DND-41 (cell line): ENCODE data around the gene SRGAP3.

Experiments
- ATAC-seq: fragments of 200-7000 bp; cut with Tn5 transposase; 3 replicates; pipeline ENCODE4 v1.9.1; 2021; ENCODE audit warnings: low read depth; ENCODE audit not compliant: insufficient read depth
- DNase-seq: peaks from one replicate; pipeline ENCODE4 v3.0.0-alpha.2; 2020
- H2AFZ ChIP-seq: 2 replicates; pipeline ENCODE4 v1.6.0; 2012; ENCODE audit warnings: low read depth, low read length
- H3K27ac ChIP-seq: 2 replicates; pipeline ENCODE4 v1.5.1; 2012; ENCODE audit warnings: low read length, inconsistent platforms
- H3K27me3 ChIP-seq: fragments of 200-600 bp; sonication (generic); 2 replicates; pipeline ENCODE4 v1.6.0; 2012; ENCODE audit warnings: low read length, mild to moderate bottlenecking, inconsistent platforms; ENCODE audit not compliant: insufficient read depth, poor library complexity
- H3K36me3 ChIP-seq: 2 replicates; pipeline ENCODE4 v1.5.1; 2012; ENCODE audit warnings: low read length, inconsistent platforms; ENCODE audit not compliant: insufficient read depth
- H3K4me1 ChIP-seq: 2 replicates; pipeline ENCODE4 v1.5.1; 2012; ENCODE audit warnings: mild to moderate bottlenecking, low read length; ENCODE audit not compliant: insufficient read depth
- H3K4me2 ChIP-seq: 2 replicates; pipeline ENCODE4 v1.6.0; 2012; ENCODE audit warnings: mild to moderate bottlenecking, moderate library complexity, low read length, inconsistent platforms; ENCODE audit not compliant: insufficient read depth
- H3K4me3 ChIP-seq, 2 experiments: fragments of 200-600 bp in 1 of 2; shearing (Covaris generic) in 1 of 2; 2 replicates each; pipeline ENCODE4 v1.5.1; 2012 to 2016; ENCODE audit warnings: inconsistent platforms in 2 of 2, low read length in 2 of 2, mild to moderate bottlenecking in 2 of 2, low read depth in 1 of 2, moderate library complexity in 1 of 2
- H3K79me2 ChIP-seq: 2 replicates; pipeline ENCODE4 v1.6.0; 2012; ENCODE audit warnings: low read length, inconsistent platforms; ENCODE audit not compliant: insufficient read depth
- H3K9ac ChIP-seq: 2 replicates; pipeline ENCODE4 v1.6.0; 2012; ENCODE audit warnings: low read depth, mild to moderate bottlenecking, inconsistent platforms, low read length, moderate library complexity
- H3K9me3 ChIP-seq: 2 replicates; pipeline ENCODE4 v1.5.1; 2012; ENCODE audit warnings: low read length, moderate library complexity, mild to moderate bottlenecking, inconsistent platforms; ENCODE audit not compliant: insufficient read depth, severe bottlenecking
- H4K20me1 ChIP-seq: 2 replicates; pipeline ENCODE4 v1.6.0; 2012; ENCODE audit warnings: low read length; ENCODE audit not compliant: insufficient read depth
- EZH2 ChIP-seq: IDR thresholded peaks from 3 replicates; pipeline ENCODE4 v1.6.1; 2012; ENCODE audit warnings: borderline replicate concordance, low read depth, mild to moderate bottlenecking, moderate library complexity, low read length, inconsistent platforms; ENCODE audit not compliant: severe bottlenecking
- TF ChIP-seq, protein P1 (sequence below): IDR thresholded peaks from 2 replicates; pipeline ENCODE4 v1.5.1; 2012; ENCODE audit warnings: borderline replicate concordance, low read length, moderate library complexity, mild to moderate bottlenecking; ENCODE audit not compliant: poor library complexity, severe bottlenecking; ENCODE audit errors: extremely low read depth

SRGAP3 gene

DNA sequence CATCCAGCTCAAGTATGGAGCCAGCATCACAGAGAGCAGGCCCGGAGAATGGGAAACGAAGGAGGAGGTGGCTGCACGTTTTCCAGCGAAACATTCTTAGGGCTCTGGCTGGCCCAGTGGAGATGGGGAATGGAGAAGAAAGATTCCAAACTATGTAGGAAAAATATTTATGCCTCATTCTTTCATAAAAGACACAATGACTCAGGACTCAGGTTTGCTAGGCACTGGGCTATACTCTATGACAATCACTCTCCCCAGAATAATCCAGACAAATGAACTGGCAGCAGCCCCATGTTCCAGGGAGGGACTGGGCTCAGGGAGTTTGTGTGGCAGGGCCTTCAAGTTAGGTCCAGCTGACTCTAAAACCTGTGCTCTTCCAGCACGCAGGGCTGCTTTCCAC, 175.4 kb downstream of the SRGAP3 start:
- Histone ChIP-seq H2AFZ (no peak overlapping the region), H3K4me2 (no peak overlapping the region), H3K27me3 (no peaks in the 10 kb centered on the region), H3K4me3 (no peak overlapping the region), H4K20me1 (no peaks in the 10 kb centered on the region), H3K9ac (no peak overlapping the region), H3K9me3 (no peaks in the 10 kb centered on the region), H3K4me1 (no peaks in the 10 kb centered on the region), H3K36me3 (no peaks in the 10 kb centered on the region), H3K79me2 (no peaks in the 10 kb centered on the region), H3K27ac (no peak overlapping the region)
- no peak for ATAC-seq
- no peak for TF ChIP-seq EZH2
- TF ChIP-seq, protein P1, sequence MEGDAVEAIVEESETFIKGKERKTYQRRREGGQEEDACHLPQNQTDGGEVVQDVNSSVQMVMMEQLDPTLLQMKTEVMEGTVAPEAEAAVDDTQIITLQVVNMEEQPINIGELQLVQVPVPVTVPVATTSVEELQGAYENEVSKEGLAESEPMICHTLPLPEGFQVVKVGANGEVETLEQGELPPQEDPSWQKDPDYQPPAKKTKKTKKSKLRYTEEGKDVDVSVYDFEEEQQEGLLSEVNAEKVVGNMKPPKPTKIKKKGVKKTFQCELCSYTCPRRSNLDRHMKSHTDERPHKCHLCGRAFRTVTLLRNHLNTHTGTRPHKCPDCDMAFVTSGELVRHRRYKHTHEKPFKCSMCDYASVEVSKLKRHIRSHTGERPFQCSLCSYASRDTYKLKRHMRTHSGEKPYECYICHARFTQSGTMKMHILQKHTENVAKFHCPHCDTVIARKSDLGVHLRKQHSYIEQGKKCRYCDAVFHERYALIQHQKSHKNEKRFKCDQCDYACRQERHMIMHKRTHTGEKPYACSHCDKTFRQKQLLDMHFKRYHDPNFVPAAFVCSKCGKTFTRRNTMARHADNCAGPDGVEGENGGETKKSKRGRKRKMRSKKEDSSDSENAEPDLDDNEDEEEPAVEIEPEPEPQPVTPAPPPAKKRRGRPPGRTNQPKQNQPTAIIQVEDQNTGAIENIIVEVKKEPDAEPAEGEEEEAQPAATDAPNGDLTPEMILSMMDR, result no peak
- DNase-seq, result no peak

DNA sequence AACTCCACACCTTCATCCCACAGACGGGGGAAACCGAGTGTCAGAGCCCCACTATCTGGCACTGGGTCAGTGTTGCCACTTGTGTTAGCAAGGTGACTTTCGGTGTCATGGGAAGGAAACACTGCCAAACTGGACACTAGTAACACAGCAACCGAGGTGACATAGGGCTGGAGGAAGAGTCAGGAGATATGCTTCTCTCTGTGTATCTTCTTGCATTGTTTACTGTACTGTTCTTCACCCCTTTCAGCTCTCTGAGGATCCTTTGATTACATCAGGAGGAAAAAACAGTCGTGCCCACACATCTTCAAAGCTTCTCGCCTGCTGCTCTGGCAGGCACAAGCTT, 176.8 kb downstream of the SRGAP3 start:
- Histone ChIP-seq H2AFZ (no peak overlapping the region), H4K20me1 (no peaks in the 10 kb centered on the region), H3K9me3 (no peaks in the 10 kb centered on the region), H3K27me3 (no peaks in the 10 kb centered on the region), H3K4me2 (no peak overlapping the region), H3K4me1 (no peaks in the 10 kb centered on the region), H3K79me2 (no peaks in the 10 kb centered on the region), H3K36me3 (no peaks in the 10 kb centered on the region), H3K27ac (no peak overlapping the region), H3K9ac (no peak overlapping the region), H3K4me3 (no peak overlapping the region)
- DNase-seq (no peak), ATAC-seq (no peak)
- TF ChIP-seq EZH2, result no peak
- TF ChIP-seq, protein P1, result no peak

DNA sequence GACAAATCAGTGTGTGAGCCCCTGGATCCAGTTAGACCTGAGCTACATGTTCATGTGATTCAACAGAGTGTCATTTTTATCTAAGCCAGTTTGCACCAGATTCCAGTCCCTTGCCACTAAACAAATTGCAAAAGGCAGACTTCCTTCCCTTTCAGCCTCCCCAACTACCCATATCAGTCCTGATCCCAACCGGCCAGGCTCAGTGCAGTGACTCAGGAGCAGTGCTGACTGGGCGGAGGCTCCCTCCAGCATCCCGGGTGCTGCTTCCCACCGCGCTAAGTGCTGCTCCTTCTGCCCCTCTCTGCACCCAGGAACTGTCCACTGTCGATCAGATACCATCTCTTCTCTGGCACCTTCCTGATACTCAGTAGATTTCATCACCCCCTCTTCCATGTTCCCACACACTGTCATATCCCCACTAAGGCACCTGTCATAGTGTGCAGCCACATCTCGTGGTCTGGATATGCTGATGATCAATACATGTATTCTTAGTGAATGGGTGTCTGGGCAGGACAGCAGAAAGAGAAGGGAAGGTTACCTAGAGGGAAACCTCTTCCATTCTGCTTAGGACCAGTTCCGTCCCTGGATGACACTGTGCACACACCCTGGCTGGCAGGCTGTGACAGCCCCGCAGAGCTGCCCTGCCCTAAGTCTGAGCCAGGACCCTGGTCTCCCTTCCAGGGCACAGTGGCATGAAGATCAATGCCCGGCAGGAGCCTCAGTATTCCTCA, 177.3 kb downstream of the SRGAP3 start:
- Histone ChIP-seq H3K36me3 (no peaks in the 10 kb centered on the region), H4K20me1 (no peaks in the 10 kb centered on the region), H3K4me3 (no peak overlapping the region), H3K79me2 (no peaks in the 10 kb centered on the region), H3K9me3 (no peaks in the 10 kb centered on the region), H3K27me3 (no peaks in the 10 kb centered on the region), H3K27ac (no peak overlapping the region), H3K4me2 (no peak overlapping the region), H3K9ac (no peak overlapping the region), H3K4me1 (no peaks in the 10 kb centered on the region), H2AFZ (no peak overlapping the region)
- no peak for ATAC-seq
- DNase-seq, result no peak
- TF ChIP-seq, protein P1, result no peak
- no peak for TF ChIP-seq EZH2

DNA sequence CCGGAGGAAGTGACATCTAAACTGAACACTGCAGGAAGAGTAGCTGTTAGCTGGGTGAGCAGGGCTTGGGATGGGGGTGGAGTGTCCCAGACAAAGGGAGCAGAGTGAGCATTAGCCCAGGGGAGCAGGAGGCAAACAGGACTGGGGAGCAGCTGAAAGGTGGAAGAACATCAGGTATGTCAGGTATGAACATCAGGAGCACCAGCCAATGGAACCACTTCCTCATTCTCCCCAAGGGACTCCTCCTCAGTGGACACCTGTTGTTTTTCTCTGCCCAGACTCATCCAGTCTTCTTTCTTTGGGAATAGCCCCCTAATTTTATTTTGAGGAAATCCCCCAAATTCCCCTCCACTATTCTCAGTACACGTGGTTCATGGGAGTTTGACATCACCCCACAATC, 178.5 kb downstream of the SRGAP3 start:
- Histone ChIP-seq H4K20me1 (no peaks in the 10 kb centered on the region), H3K27ac (no peak overlapping the region), H3K4me2 (no peak overlapping the region), H2AFZ (no peak overlapping the region), H3K9ac (no peak overlapping the region), H3K9me3 (no peaks in the 10 kb centered on the region), H3K4me3 (no peak overlapping the region), H3K27me3 (no peaks in the 10 kb centered on the region), H3K79me2 (no peaks in the 10 kb centered on the region), H3K4me1 (no peaks in the 10 kb centered on the region), H3K36me3 (no peaks in the 10 kb centered on the region)
- ATAC-seq, result no peak
- TF ChIP-seq EZH2, result no peak
- TF ChIP-seq, protein P1, result no peak
- DNase-seq, result no peak
